HCT116 (cell line): ENCODE results near the gene INPP5B. TPM values are rescaled to one million over a fixed set of nuclear protein-coding genes. Genes with fewer than 3 reads are reported as not detected.

Source experiments
- ATAC-seq: fragments of 200-7000 bp; cut with Tn5 transposase; 2 replicates; pipeline ENCODE4 v1.9.1; 2020; ENCODE audit warnings: mild to moderate bottlenecking, moderate library complexity
- BruUV-seq: library from RNA; stranded (reverse); fragments of 400-500 nt; replicated peaks from 2 replicates; lab custom pipeline; 2021; lab: Mats Ljungman, UMichigan
- CTCF ChIA-PET: fragments of 300-600 bp; sonication (Branson Sonifier 250); formaldehyde crosslinking; loops from one replicate; lab custom pipeline; 2021; ENCODE audit warnings: antibody characterized with exemption; lab: Charles Lee
- POLR2A ChIA-PET: fragments of 300-600, 350-600 bp; sonication (Branson Sonifier 250); formaldehyde crosslinking; loops from one replicate; lab custom pipeline; 2021; ENCODE audit warnings: antibody characterized with exemption; lab: Charles Lee
- RAD21 ChIA-PET, 2 experiments: fragments of 300-600 bp; sonication (Branson Sonifier 250); formaldehyde crosslinking; loops; one replicate each; lab custom pipeline; 2023; ENCODE audit warnings: low total read pairs in 2 of 2; ENCODE audit not compliant: uncharacterized antibody in 2 of 2, unreplicated experiment in 2 of 2, low non-redundant PET in 1 of 2; lab: Charles Lee
- DNase-seq: peaks from one replicate; pipeline ENCODE4 v3.0.0-alpha.2; 2010; ENCODE audit warnings: low read depth, low spot score
- H2AFZ ChIP-seq: fragments of 200-600 bp; shearing (Covaris generic), sonication (generic); 2 replicates; pipeline ENCODE4 v1.6.1; 2017; ENCODE audit warnings: low read depth, mixed run types, mixed read lengths, antibody characterized with exemption, low read length; ENCODE audit not compliant: poor library complexity, severe bottlenecking
- H3K27ac ChIP-seq: 2 replicates; pipeline ENCODE4 v1.5.1; 2012; ENCODE audit warnings: low read depth, low read length
- H3K27me3 ChIP-seq: fragments of 200-600 bp; sonication (generic); 2 replicates; pipeline ENCODE4 v1.6.1; 2016; ENCODE audit warnings: mixed run types, low read length, mixed read lengths; ENCODE audit not compliant: insufficient read depth
- H3K36me3 ChIP-seq, 2 experiments: fragments of 200-500 bp in 1 of 2; fragments of 200-600 bp in 1 of 2; sonication (Bioruptor generic) in 1 of 2; sonication (generic) in 1 of 2; 2 replicates each; pipeline versions ENCODE4 v1.5.1 to v1.6.1; 2014 to 2016; ENCODE audit warnings: low read length in 2 of 2, inconsistent platforms in 1 of 2, mixed read lengths in 1 of 2, mixed run types in 1 of 2; ENCODE audit not compliant: insufficient read depth in 2 of 2, control insufficient read depth in 1 of 2
- H3K4me1 ChIP-seq, 2 experiments: fragments of 200-600 bp in 1 of 2; sonication (generic) in 1 of 2; 2 replicates each; pipeline versions ENCODE4 v1.5.1 to v1.6.1; 2012 to 2017; ENCODE audit warnings: low read length in 2 of 2, inconsistent platforms in 1 of 2, mild to moderate bottlenecking in 1 of 2, mixed read lengths in 1 of 2, mixed run types in 1 of 2, moderate library complexity in 1 of 2; ENCODE audit not compliant: insufficient read depth in 2 of 2, control insufficient read depth in 1 of 2
- H3K4me2 ChIP-seq: fragments of 200-600 bp; sonication (generic); 2 replicates; pipeline ENCODE4 v1.6.1; 2017; ENCODE audit warnings: mixed run types, low read length, mixed read lengths
- H3K4me3 ChIP-seq, 2 experiments: fragments of 200-600 bp in 1 of 2; sonication (generic) in 1 of 2; replicated peaks in 1 of 2; 2 replicates each; pipeline ENCODE4 v1.5.1; 2011 to 2016; ENCODE audit warnings: low read length in 2 of 2, control low read depth in 1 of 2, low read depth in 1 of 2, mild to moderate bottlenecking in 1 of 2, mixed read lengths in 1 of 2, mixed run types in 1 of 2
- H3K79me2 ChIP-seq: fragments of 200-600 bp; sonication (generic); 2 replicates; pipeline ENCODE4 v1.6.1; 2017; ENCODE audit warnings: mild to moderate bottlenecking, mixed run types, low read length, moderate library complexity, mixed read lengths; ENCODE audit not compliant: insufficient read depth
- H3K9ac ChIP-seq: fragments of 200-600 bp; sonication (generic); 2 replicates; pipeline ENCODE4 v1.6.1; 2016; ENCODE audit warnings: low read length, mixed read lengths
- H3K9me2 ChIP-seq: fragments of 200-600 bp; sonication (generic), shearing (Covaris generic); 2 replicates; pipeline ENCODE4 v1.6.1; 2017; ENCODE audit warnings: mixed run types, mild to moderate bottlenecking, moderate library complexity; ENCODE audit not compliant: insufficient read depth
- H3K9me3 ChIP-seq, 2 experiments: fragments of 200-500 bp in 1 of 2; fragments of 200-600 bp in 1 of 2; sonication (Bioruptor generic) in 1 of 2; sonication (generic) in 1 of 2; 2 replicates each; pipeline ENCODE4 v1.6.1; 2014 to 2017; ENCODE audit warnings: low read length in 2 of 2, mixed read lengths in 2 of 2, inconsistent platforms in 1 of 2, low read depth in 1 of 2, mild to moderate bottlenecking in 1 of 2, mixed run types in 1 of 2, moderate library complexity in 1 of 2; ENCODE audit not compliant: control insufficient read depth in 1 of 2, insufficient read depth in 1 of 2
- H4K20me1 ChIP-seq: fragments of 200-600 bp; sonication (generic), shearing (Covaris generic); 2 replicates; pipeline ENCODE4 v1.6.1; 2017; ENCODE audit warnings: mixed run types, mild to moderate bottlenecking, moderate library complexity; ENCODE audit not compliant: insufficient read depth
- ATF3 ChIP-seq: IDR thresholded peaks from 2 replicates; pipeline ENCODE4 v1.6.1; 2012
- CBX3 ChIP-seq: IDR thresholded peaks from 2 replicates; pipeline ENCODE4 v1.6.1; 2012; ENCODE audit warnings: low read depth
- CEBPB ChIP-seq: IDR thresholded peaks from 2 replicates; pipeline ENCODE4 v1.6.1; 2012; ENCODE audit warnings: low read depth
- EGR1 ChIP-seq: IDR thresholded peaks from 2 replicates; pipeline ENCODE4 v1.6.1; 2012; ENCODE audit warnings: low read depth
- ELF1 ChIP-seq: IDR thresholded peaks from 2 replicates; pipeline ENCODE4 v1.6.1; 2012; ENCODE audit warnings: low read depth, borderline replicate concordance
- EZH2 ChIP-seq: fragments of 200-600 bp; sonication (generic); IDR thresholded peaks from 2 replicates; pipeline ENCODE4 v1.6.1; 2017; ENCODE audit warnings: antibody characterized with exemption, mixed run types
- EZH2phosphoT487 ChIP-seq: fragments of 200-600 bp; IDR thresholded peaks from 2 replicates; pipeline ENCODE4 v1.6.1; 2018; ENCODE audit warnings: antibody characterized with exemption, borderline replicate concordance
- FOSL1 ChIP-seq: IDR thresholded peaks from 2 replicates; pipeline ENCODE4 v1.6.1; 2012; ENCODE audit warnings: low read depth
- JUND ChIP-seq: IDR thresholded peaks from 2 replicates; pipeline ENCODE4 v1.6.1; 2012
- MAX ChIP-seq: IDR thresholded peaks from 2 replicates; pipeline ENCODE4 v1.6.1; 2012
- POLR2A ChIP-seq: IDR thresholded peaks from 2 replicates; pipeline ENCODE4 v1.7.0; 2011; ENCODE audit warnings: borderline replicate concordance; ENCODE audit not compliant: insufficient read depth, insufficient read length; ENCODE audit errors: extremely low read depth
- POLR2AphosphoS5 ChIP-seq: IDR thresholded peaks from 2 replicates; pipeline ENCODE4 v1.6.1; 2011; ENCODE audit warnings: mild to moderate bottlenecking, low read depth, low read length, moderate library complexity
- RAD21 ChIP-seq: IDR thresholded peaks from 2 replicates; pipeline ENCODE4 v1.6.1; 2012; ENCODE audit warnings: low read depth, mild to moderate bottlenecking
- REST ChIP-seq: IDR thresholded peaks from 2 replicates; pipeline ENCODE4 v1.6.1; 2012; ENCODE audit warnings: low read depth
- SIN3A ChIP-seq: IDR thresholded peaks from 2 replicates; pipeline ENCODE4 v1.6.1; 2012; ENCODE audit warnings: low read depth
- SP1 ChIP-seq: IDR thresholded peaks from 2 replicates; pipeline ENCODE4 v1.6.1; 2012; ENCODE audit warnings: low read depth
- SRF ChIP-seq: IDR thresholded peaks from 2 replicates; pipeline ENCODE4 v1.6.1; 2012; ENCODE audit warnings: low read depth
- TCF7L2 ChIP-seq: IDR thresholded peaks from 2 replicates; pipeline ENCODE4 v1.7.0; 2011; ENCODE audit warnings: borderline replicate concordance, inconsistent platforms; ENCODE audit not compliant: insufficient read depth, insufficient read length; ENCODE audit errors: extremely low read depth
- YY1 ChIP-seq: IDR thresholded peaks from 2 replicates; pipeline ENCODE4 v1.6.1; 2011; ENCODE audit warnings: low read length, low read depth, moderate library complexity, mild to moderate bottlenecking; ENCODE audit not compliant: insufficient replicate concordance; ENCODE audit errors: extremely low read depth
- ZBTB33 ChIP-seq: IDR thresholded peaks from 2 replicates; pipeline ENCODE4 v1.6.1; 2011; ENCODE audit warnings: mild to moderate bottlenecking, low read length, moderate library complexity; ENCODE audit not compliant: insufficient replicate concordance; ENCODE audit errors: extremely low read depth
- ZFX ChIP-seq: fragments of 450-650 bp; IDR thresholded peaks from 2 replicates; pipeline ENCODE4 v1.6.1; 2017
- intact Hi-C: fragments of 100-400 bp; cut with micrococcal nuclease; formaldehyde crosslinking; loops from 2 replicates; pipeline ENCODE4 v1.10.0; 2022
- total RNA-seq: library from RNA; stranded (reverse); gene quantifications from one replicate; pipeline ENCODE4 v1.2.1, GENCODE V29; 2021; ENCODE audit not compliant: unreplicated experiment

The INPP5B gene
- total RNA-seq, 1 experiment from 2014 or later = 20.8 TPM

GRCh38 chr1:37859507-37860345 is 87.1 kb downstream of the INPP5B start, which contains the start of gene MTF1:
Gene MTF1, minus strand, starts transcription at chr1:37859592. Its CDS starts 1,934 bp downstream, at chr1:37857658.
- Histone ChIP-seq H3K4me3 (peak within 1 kb of the TSS; percentile 94 to 99), H3K27me3 (no peaks in the 10 kb centered on the region), H3K9ac (peak within 1 kb of the TSS; percentile 88), H3K79me2 (peaks cover 41% of the 10 kb centered on the region), H4K20me1 (no peaks in the 10 kb centered on the region), H3K4me1 (peaks cover 11 to 16% of the 10 kb centered on the region in 2 experiments), H3K9me3 (no peaks in the 10 kb centered on the region), H3K9me2 (no peaks in the 10 kb centered on the region), H3K36me3 (peaks cover 9 to 12% of the 10 kb centered on the region in 2 experiments; a peak in 3 of 4 replicates), H2AFZ (no peak within 1 kb of the TSS), H3K27ac (peak within 1 kb of the TSS; percentile 85), H3K4me2 (peak within 1 kb of the TSS; percentile 82)
- CTCF ChIA-PET = interaction anchor here (1.0 to 1.9 kb wide), 7 partner anchors 9 to 169 kb away, joined by 3 to 10 read pairs (median 7); partner anchors contain the start of genes C1orf122, CDCA8 and YRDC
- DNase-seq = peak; percentile 93
- RAD21 ChIA-PET = interaction anchor here (0.6 to 1.6 kb wide), 3 partner anchors 51 to 366 kb away, joined by 3 to 4 read pairs (median 4); partner anchors contain the start of genes YRDC (in 2 of the 2) and C1orf122 (in 1 of the 2)
- POLR2A ChIA-PET = interaction anchor here (0.7 to 2.1 kb wide), 4 partner anchors 9 to 52 kb away, joined by 3 to 10 read pairs (median 3); partner anchors contain the start of genes C1orf122 and YRDC
- BruUV-seq = TSS peak; percentile 92
- ATAC-seq = peak; percentile 97
- intact Hi-C loops = loop anchor here (1.0 to 2.0 kb wide), 3 partner anchors 48 to 169 kb away; partner anchors contain the start of gene YRDC
- TF ChIP-seq MAX (peak; percentile 94), SP1 (peak; percentile 82), POLR2AphosphoS5 (peak; percentile 84), ZBTB33 (no peak), CBX3 (no peak), POLR2A (no peak), REST (no peak), ELF1 (no peak; the same call in 1 of the 2 replicates), ATF3 (no peak), CEBPB (no peak), EZH2 (no peak), SIN3A (peak; percentile 46; the same call in 1 of the 2 replicates), TCF7L2 (peak; percentile 9), FOSL1 (no peak), YY1 (peak; percentile 90), EZH2phosphoT487 (no peak), JUND (no peak), EGR1 (no peak), ZFX (peak; percentile 71), RAD21 (peak; percentile 70), SRF (no peak; the same call in 1 of the 2 replicates)
